GM10248 (cell line): Measurements from ENCODE around the gene MLPH.

Experiments
- CTCF ChIA-PET: fragments of 300-600 bp; sonication (Branson Sonifier 250); formaldehyde crosslinking; extraction: SDS; loops from one replicate; lab custom pipeline; 2021; ENCODE audit warnings: antibody characterized with exemption; lab: Yijun Ruan, JAX
- POLR2A ChIA-PET: fragments of 350-650 bp; sonication (Branson Sonifier 250); formaldehyde crosslinking; extraction: SDS; loops from one replicate; lab custom pipeline; 2020; ENCODE audit warnings: antibody characterized with exemption; lab: Yijun Ruan, JAX
- DNase-seq: peaks from one replicate; pipeline ENCODE4 v3.0.0; 2012; ENCODE audit errors: extremely low spot score
- CTCF ChIP-seq: IDR thresholded peaks from 2 replicates; pipeline ENCODE4 v1.5.1; 2012; ENCODE audit warnings: mild to moderate bottlenecking, low read depth; ENCODE audit errors: extremely low read depth, missing control alignments, control extremely low read depth

Gene MLPH

GRCh38 chr2:237512774-237513466, 25.9 kb downstream of the MLPH start:
- CTCF ChIA-PET, result interaction anchor here (0.7 to 14.3 kb wide), 49 partner anchors 8 to 754 kb away, joined by 3 to 317 read pairs (median 4); partner anchors contain the start of gene PRLH
- POLR2A ChIA-PET, result no interaction called here
- peak; percentile 88 for DNase-seq
- peak; percentile 88 for TF ChIP-seq CTCF

- no peak for TF ChIP-seq CTCF
- ChIA-PET CTCF (interaction anchor here (1.2 to 14.3 kb wide), 19 partner anchors 9 to 747 kb away, joined by 3 to 317 read pairs (median 8); partner anchors contain the start of gene PRLH), POLR2A (no interaction called here)
- DNase-seq, result no peak
Observed at GRCh38 chr2:237513693-237514092, 26.6 kb downstream of the MLPH start.

GRCh38 chr2:237514474-237515130, 27.6 kb downstream of the MLPH start:
- DNase-seq, result no peak
- no peak for TF ChIP-seq CTCF
- CTCF ChIA-PET, result interaction anchor here (1.4 to 14.3 kb wide), 3 partner anchors 48 to 231 kb away, joined by 4 to 317 read pairs (median 22); no protein-coding TSS in a partner anchor
- POLR2A ChIA-PET, result no interaction called here

- DNase-seq, result no peak
- CTCF ChIA-PET, result interaction anchor here (1.4 to 14.3 kb wide), 2 partner anchors 59 to 230 kb away, joined by 4 to 317 read pairs; no protein-coding TSS in a partner anchor
- POLR2A ChIA-PET, result no interaction called here
- TF ChIP-seq CTCF, result no peak
Observed at GRCh38 chr2:237515166-237515565, 28.1 kb downstream of the MLPH start.

GRCh38 chr2:237515621-237516275, 28.7 kb downstream of the MLPH start:
- TF ChIP-seq CTCF, result no peak
- DNase-seq, result no peak
- CTCF ChIA-PET, result interaction anchor here (1.4 to 14.3 kb wide), 2 partner anchors 58 to 229 kb away, joined by 4 to 317 read pairs; no protein-coding TSS in a partner anchor
- POLR2A ChIA-PET, result no interaction called here

GRCh38 chr2:237517163-237517562, 30.1 kb downstream of the MLPH start:
- no peak for DNase-seq
- CTCF ChIA-PET, result interaction anchor here (14.3 kb wide), 1 partner anchor 57 kb away, joined by 317 read pairs; no protein-coding TSS in a partner anchor
- no peak for TF ChIP-seq CTCF
- POLR2A ChIA-PET, result no interaction called here
